ENCODE data around the gene RNASE8.

RNASE8 gene

DNA sequence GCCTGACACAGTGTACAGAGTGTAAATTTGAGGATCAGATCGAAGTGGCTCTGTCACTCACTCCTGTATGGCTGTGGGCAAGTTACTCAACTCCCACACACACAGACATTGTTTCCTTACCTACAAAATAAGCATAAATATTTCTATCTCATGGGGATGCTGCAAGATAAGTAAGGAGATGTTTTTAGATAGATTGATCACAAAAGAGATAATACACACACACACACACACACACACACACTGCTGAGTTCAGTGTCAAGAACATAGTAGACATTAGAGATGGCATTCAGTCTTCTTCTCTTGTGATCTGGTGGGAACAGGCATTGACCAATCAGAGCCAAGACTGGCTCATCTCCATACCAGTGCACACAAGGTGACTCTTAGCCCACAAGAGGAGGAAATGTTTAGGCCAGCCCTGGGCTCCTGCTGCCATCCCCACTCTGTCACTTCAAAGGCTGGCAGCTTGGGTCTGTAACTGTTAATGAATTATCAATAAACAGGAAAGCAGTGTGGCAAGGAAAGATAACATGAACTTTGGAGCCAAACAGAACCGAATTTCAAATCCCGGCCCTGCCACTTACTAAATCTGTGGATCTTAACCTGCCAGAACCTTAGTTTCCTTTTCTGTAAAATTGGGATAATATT is 3.4 kb upstream of the RNASE8 start:
- no peaks in the 10 kb centered on the region for H3K36me3 ChIP-seq (replicated peaks; ENCODE audit: low read depth, low read length)
- no peak overlapping the region for H3K4me3 ChIP-seq (ENCODE audit: low read length)
- H3K79me2 ChIP-seq (ENCODE audit: low read length): no peaks in the 10 kb centered on the region
- no peaks in the 10 kb centered on the region for H3K9me3 ChIP-seq (ENCODE audit: insufficient read depth, low read length)
- TF ChIP-seq EZH2phosphoT487 (IDR thresholded peaks at IDR 0.05; ENCODE audit: low read depth): no peak
- TF ChIP-seq, protein P1, sequence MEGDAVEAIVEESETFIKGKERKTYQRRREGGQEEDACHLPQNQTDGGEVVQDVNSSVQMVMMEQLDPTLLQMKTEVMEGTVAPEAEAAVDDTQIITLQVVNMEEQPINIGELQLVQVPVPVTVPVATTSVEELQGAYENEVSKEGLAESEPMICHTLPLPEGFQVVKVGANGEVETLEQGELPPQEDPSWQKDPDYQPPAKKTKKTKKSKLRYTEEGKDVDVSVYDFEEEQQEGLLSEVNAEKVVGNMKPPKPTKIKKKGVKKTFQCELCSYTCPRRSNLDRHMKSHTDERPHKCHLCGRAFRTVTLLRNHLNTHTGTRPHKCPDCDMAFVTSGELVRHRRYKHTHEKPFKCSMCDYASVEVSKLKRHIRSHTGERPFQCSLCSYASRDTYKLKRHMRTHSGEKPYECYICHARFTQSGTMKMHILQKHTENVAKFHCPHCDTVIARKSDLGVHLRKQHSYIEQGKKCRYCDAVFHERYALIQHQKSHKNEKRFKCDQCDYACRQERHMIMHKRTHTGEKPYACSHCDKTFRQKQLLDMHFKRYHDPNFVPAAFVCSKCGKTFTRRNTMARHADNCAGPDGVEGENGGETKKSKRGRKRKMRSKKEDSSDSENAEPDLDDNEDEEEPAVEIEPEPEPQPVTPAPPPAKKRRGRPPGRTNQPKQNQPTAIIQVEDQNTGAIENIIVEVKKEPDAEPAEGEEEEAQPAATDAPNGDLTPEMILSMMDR (IDR thresholded peaks at IDR 0.05; ENCODE audit: low read depth, low read length): no peak
- no peaks in the 10 kb centered on the region for H4K20me1 ChIP-seq (ENCODE audit: insufficient read depth, low read length)
- no peaks in the 10 kb centered on the region for H3K27me3 ChIP-seq (ENCODE audit: low read depth, low read length)
- no peak overlapping the region for H3K27ac ChIP-seq (ENCODE audit: low read length)
- H2AFZ ChIP-seq (ENCODE audit: low read depth, low read length): 0 out of 2 replicates have a peak overlapping the region, but pooled peaks have one; percentile 10
- H3K4me1 ChIP-seq (ENCODE audit: low read length): peaks cover 8% of the 10 kb centered on the region
- H3K4me2 ChIP-seq (ENCODE audit: low read length): no peak overlapping the region
- H3K9ac ChIP-seq (ENCODE audit: low read length): no peak overlapping the region

DNA sequence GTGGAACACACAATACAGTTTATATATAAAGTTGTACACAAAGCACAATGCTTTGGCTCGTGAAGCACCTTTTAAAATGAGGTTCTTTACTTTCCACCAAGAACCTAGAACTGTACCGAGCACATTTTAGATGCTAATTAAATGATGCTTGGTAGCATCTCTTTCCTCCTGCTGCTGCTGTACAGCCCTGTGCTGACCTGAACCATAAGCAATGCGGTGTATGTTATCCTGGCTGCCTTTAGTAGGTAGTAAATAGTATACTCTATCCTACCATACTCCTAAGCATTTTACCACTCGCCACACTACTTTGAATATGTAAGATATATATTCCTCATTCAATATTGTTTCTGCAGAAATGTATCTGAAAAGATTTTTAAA is 2.9 kb upstream of the RNASE8 start:
- Histone ChIP-seq H3K4me1 (ENCODE audit: low read length) (peaks cover 8% of the 10 kb centered on the region), H4K20me1 (ENCODE audit: insufficient read depth, low read length) (no peaks in the 10 kb centered on the region), H3K27me3 (ENCODE audit: low read depth, low read length) (no peaks in the 10 kb centered on the region), H3K27ac (ENCODE audit: low read length) (no peak overlapping the region), H3K79me2 (ENCODE audit: low read length) (no peaks in the 10 kb centered on the region), H3K9me3 (ENCODE audit: insufficient read depth, low read length) (no peaks in the 10 kb centered on the region), H3K9ac (ENCODE audit: low read length) (no peak overlapping the region), H3K4me3 (ENCODE audit: low read length) (no peak overlapping the region), H2AFZ (ENCODE audit: low read depth, low read length) (no peak overlapping the region), H3K36me3 (replicated peaks; ENCODE audit: low read depth, low read length) (no peaks in the 10 kb centered on the region), H3K4me2 (ENCODE audit: low read length) (no peak overlapping the region)
- TF ChIP-seq, protein P1 (IDR thresholded peaks at IDR 0.05; ENCODE audit: low read depth, low read length): no peak
- TF ChIP-seq EZH2phosphoT487 (IDR thresholded peaks at IDR 0.05; ENCODE audit: low read depth): no peak

DNA sequence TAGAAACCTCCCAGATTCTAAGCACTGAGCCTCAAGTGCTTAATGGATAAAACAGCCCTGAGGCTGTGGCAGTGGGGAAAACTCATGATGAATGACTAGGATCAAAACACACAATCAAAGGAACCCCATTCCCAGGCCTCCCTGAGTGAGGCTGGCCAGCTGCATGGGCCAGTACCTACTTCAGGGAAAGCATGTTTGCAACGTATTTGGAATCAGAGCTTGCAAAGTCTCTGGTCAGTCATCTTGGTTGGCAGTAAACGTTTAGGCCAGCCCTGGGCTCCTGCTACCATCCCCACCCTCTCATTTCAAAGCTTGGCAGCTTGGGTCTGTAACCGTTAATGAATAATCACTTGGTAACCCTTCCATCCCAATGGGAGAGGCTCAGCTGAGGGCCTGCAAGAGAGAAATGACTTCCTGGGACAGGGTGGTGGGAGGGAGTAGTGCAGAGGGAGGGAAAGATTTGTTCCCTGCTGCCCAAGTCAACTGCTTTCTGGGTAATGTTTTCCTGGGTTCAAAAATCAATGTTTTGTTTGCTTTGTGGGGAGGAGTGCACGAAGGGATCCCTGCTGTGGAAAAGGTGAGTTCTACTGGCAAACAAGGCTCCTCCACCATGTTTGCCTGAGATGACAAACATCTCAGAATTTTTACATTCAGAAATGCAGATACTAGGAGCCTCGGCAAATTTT is 2.0 kb upstream of the RNASE8 start:
- TF ChIP-seq EZH2phosphoT487 (IDR thresholded peaks at IDR 0.05; ENCODE audit: low read depth): no peak
- TF ChIP-seq, protein P1 (IDR thresholded peaks at IDR 0.05; ENCODE audit: low read depth, low read length): no peak
- Histone ChIP-seq H3K9ac (ENCODE audit: low read length) (no peak overlapping the region), H3K27me3 (ENCODE audit: low read depth, low read length) (peaks cover 8% of the 10 kb centered on the region; the same call in 1 of the 2 replicates), H3K9me3 (ENCODE audit: insufficient read depth, low read length) (no peaks in the 10 kb centered on the region), H3K36me3 (replicated peaks; ENCODE audit: low read depth, low read length) (no peaks in the 10 kb centered on the region), H3K4me3 (ENCODE audit: low read length) (no peak overlapping the region), H3K4me1 (ENCODE audit: low read length) (peaks cover 5% of the 10 kb centered on the region), H4K20me1 (ENCODE audit: insufficient read depth, low read length) (no peaks in the 10 kb centered on the region), H3K79me2 (ENCODE audit: low read length) (no peaks in the 10 kb centered on the region), H3K27ac (ENCODE audit: low read length) (no peak overlapping the region), H2AFZ (ENCODE audit: low read depth, low read length) (no peak overlapping the region), H3K4me2 (ENCODE audit: low read length) (no peak overlapping the region)

DNA sequence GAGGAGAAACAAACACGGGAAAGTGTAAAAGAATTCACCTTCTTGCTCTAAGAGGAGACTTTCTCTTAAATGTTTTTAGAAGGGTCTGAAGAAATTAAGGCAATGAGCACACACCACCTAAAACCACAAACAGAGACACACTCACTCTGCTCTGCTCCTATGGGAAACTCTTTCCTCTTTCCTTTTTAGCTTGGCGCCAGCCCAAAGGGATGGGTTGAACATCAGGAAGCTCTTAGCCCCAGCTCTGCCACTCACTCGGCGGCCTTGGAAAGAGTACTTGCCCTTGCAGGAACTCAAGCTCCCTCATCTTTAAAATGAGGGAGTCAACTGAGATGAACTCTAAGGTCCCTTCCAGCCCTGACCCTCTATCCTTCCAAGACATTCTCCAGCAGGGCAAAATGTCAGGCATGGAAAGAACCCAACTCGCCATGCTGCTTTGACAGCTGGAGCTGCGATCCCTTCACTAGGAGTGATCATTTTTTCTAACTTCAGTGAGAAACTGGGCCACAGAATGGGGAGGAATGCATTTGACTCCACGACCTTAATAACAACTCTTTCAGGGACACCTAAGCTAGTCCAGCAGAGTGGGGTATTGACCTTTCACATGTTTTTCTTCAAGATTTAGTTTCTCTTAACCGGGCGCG is 980 bp upstream of the RNASE8 start:
- Histone ChIP-seq H3K4me3 (ENCODE audit: low read length) (no peak overlapping the region), H4K20me1 (ENCODE audit: insufficient read depth, low read length) (no peaks in the 10 kb centered on the region), H3K9ac (ENCODE audit: low read length) (no peak overlapping the region), H3K9me3 (ENCODE audit: insufficient read depth, low read length) (no peaks in the 10 kb centered on the region), H3K27me3 (ENCODE audit: low read depth, low read length) (peaks cover 18% of the 10 kb centered on the region), H3K4me2 (ENCODE audit: low read length) (no peak overlapping the region), H3K36me3 (replicated peaks; ENCODE audit: low read depth, low read length) (no peaks in the 10 kb centered on the region), H3K27ac (ENCODE audit: low read length) (no peak overlapping the region), H3K79me2 (ENCODE audit: low read length) (no peaks in the 10 kb centered on the region), H2AFZ (ENCODE audit: low read depth, low read length) (no peak overlapping the region), H3K4me1 (ENCODE audit: low read length) (no peaks in the 10 kb centered on the region)
- TF ChIP-seq, protein P1 (IDR thresholded peaks at IDR 0.05; ENCODE audit: low read depth, low read length): no peak
- no peak for TF ChIP-seq EZH2phosphoT487 (IDR thresholded peaks at IDR 0.05; ENCODE audit: low read depth)

Measured in OCI-LY3 (cell line).